ENCODE results near the gene DOCK10.

DOCK10 gene

GRCh38 chr2:224976629-224977525 is 65.4 kb downstream of the DOCK10 start:
- no peak for DNase-seq (ENCODE audit: low spot score)

- DNase-seq (ENCODE audit: low spot score), result no peak
Measured at GRCh38 chr2:224975761-224976160, 66.5 kb downstream of the DOCK10 start.

GRCh38 chr2:224973112-224974016 is 68.9 kb downstream of the DOCK10 start:
- DNase-seq (ENCODE audit: low spot score), result no peak

- no peak for DNase-seq (ENCODE audit: low spot score)
Measured at GRCh38 chr2:224971214-224971613, 71.1 kb downstream of the DOCK10 start.

- DNase-seq (ENCODE audit: low spot score), result no peak
Measured at GRCh38 chr2:224970311-224970710, 72.0 kb downstream of the DOCK10 start.

GRCh38 chr2:224969633-224970260 is 72.5 kb downstream of the DOCK10 start:
- no peak for DNase-seq (ENCODE audit: low spot score)

- no peak for DNase-seq (ENCODE audit: low spot score)
Measured at GRCh38 chr2:224969095-224969494, 73.2 kb downstream of the DOCK10 start.

- DNase-seq (ENCODE audit: low spot score), result no peak
Measured at GRCh38 chr2:224968051-224968450, 74.2 kb downstream of the DOCK10 start.

GRCh38 chr2:224966613-224967012 is 75.7 kb downstream of the DOCK10 start:
- DNase-seq (ENCODE audit: low spot score), result no peak

- no peak for DNase-seq (ENCODE audit: low spot score)
Measured at GRCh38 chr2:224959556-224959955, 82.7 kb downstream of the DOCK10 start.

GRCh38 chr2:224958873-224959272 is 83.4 kb downstream of the DOCK10 start:
- DNase-seq (ENCODE audit: low spot score), result no peak

- no peak for DNase-seq (ENCODE audit: low spot score)
Measured at GRCh38 chr2:224958462-224958857, 83.8 kb downstream of the DOCK10 start.

- DNase-seq (ENCODE audit: low spot score), result no peak
Measured at GRCh38 chr2:224957540-224958461, 84.5 kb downstream of the DOCK10 start.

- no peak for DNase-seq (ENCODE audit: low spot score)
Measured at GRCh38 chr2:224956706-224957105, 85.6 kb downstream of the DOCK10 start.

- DNase-seq (ENCODE audit: low spot score), result no peak
Measured at GRCh38 chr2:224954980-224955379, 87.3 kb downstream of the DOCK10 start.

- peak; percentile 77 for DNase-seq (ENCODE audit: low spot score)
Measured at GRCh38 chr2:224952936-224953657, 89.2 kb downstream of the DOCK10 start.

GRCh38 chr2:224951723-224952481 is 90.4 kb downstream of the DOCK10 start:
- no peak for DNase-seq (ENCODE audit: low spot score)

GRCh38 chr2:224948859-224949258 is 93.4 kb downstream of the DOCK10 start:
- peak; percentile 67 for DNase-seq (ENCODE audit: low spot score)

- DNase-seq (ENCODE audit: low spot score), result no peak
Measured at GRCh38 chr2:224948005-224948404, 94.3 kb downstream of the DOCK10 start.

- no peak for DNase-seq (ENCODE audit: low spot score)
Measured at GRCh38 chr2:224947566-224947965, 94.7 kb downstream of the DOCK10 start.
